ENCODE results near the gene KLHL29. TPM values are rescaled to one million over a fixed set of nuclear protein-coding genes. Genes with fewer than 3 reads are reported as not detected.

KLHL29 gene
- total RNA-seq, 1 donor from 2014 or later: 16.3 TPM

DNA sequence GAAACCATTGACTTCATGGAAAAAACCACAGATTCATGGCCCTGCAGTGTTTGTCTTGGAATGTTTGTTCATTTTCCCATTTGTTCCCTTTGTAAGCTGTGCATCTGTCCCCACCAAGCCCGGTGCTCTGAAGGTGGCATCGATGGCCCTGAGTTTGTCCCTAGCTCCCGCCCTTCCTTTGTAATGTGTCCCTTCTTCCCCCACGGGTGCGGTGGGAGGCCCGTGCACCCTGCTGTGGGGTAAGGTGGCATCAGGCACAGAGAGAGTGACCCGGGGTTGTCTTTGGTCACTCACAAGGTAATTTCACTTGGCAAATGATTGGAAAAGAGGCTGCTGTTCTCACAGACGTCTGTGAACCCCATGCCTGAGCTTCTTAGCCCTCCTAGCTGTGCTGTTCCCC is 28.7 kb downstream of the KLHL29 start:
- H3K36me3 ChIP-seq: no peaks in the 10 kb centered on the region
- no peak for DNase-seq (ENCODE audit: low spot score in 2 of 2)
- H3K27ac ChIP-seq: no peak overlapping the region
- TF ChIP-seq, protein P1, sequence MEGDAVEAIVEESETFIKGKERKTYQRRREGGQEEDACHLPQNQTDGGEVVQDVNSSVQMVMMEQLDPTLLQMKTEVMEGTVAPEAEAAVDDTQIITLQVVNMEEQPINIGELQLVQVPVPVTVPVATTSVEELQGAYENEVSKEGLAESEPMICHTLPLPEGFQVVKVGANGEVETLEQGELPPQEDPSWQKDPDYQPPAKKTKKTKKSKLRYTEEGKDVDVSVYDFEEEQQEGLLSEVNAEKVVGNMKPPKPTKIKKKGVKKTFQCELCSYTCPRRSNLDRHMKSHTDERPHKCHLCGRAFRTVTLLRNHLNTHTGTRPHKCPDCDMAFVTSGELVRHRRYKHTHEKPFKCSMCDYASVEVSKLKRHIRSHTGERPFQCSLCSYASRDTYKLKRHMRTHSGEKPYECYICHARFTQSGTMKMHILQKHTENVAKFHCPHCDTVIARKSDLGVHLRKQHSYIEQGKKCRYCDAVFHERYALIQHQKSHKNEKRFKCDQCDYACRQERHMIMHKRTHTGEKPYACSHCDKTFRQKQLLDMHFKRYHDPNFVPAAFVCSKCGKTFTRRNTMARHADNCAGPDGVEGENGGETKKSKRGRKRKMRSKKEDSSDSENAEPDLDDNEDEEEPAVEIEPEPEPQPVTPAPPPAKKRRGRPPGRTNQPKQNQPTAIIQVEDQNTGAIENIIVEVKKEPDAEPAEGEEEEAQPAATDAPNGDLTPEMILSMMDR (IDR thresholded peaks at IDR 0.05): no peak
- intact Hi-C loops (cut with DNase I): loop anchor here (5.0 kb wide), 1 partner anchor 84 kb away; no protein-coding TSS in a partner anchor
- no peaks in the 10 kb centered on the region for H3K9me3 ChIP-seq
- H3K4me1 ChIP-seq: peaks cover 5 to 20% of the 10 kb centered on the region in 2 donors
- no peak overlapping the region for H3K4me3 ChIP-seq
- H3K27me3 ChIP-seq: no peaks in the 10 kb centered on the region

DNA sequence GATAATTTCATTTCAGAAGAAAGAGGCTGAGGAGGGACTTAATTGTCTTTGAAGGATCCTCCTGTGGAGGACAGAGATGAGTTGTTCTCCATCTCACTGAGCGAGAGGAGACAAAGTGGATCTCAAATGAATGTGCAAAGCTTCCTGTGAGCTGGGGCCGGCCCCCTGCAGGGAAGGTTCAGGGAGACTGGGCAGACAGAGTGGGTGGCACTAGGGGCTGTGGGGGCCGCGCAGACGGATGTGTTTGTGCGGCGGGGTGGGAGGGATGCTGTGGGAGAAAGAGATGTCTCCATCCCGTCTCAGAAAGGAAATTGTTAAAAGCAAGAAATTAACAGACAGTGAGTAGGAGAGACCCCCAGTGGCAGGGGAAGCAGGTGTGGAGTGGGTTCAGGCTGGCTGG is 29.1 kb downstream of the KLHL29 start:
- Histone ChIP-seq H3K4me3 (no peak overlapping the region), H3K4me1 (peaks cover 5 to 20% of the 10 kb centered on the region in 2 donors), H3K9me3 (no peaks in the 10 kb centered on the region), H3K27ac (no peak overlapping the region), H3K27me3 (no peaks in the 10 kb centered on the region), H3K36me3 (no peaks in the 10 kb centered on the region)
- TF ChIP-seq, protein P1 (IDR thresholded peaks at IDR 0.05): no peak
- intact Hi-C loops (cut with DNase I): loop anchor here (5.0 kb wide), 1 partner anchor 83 kb away; no protein-coding TSS in a partner anchor
- no peak for DNase-seq (ENCODE audit: low spot score in 2 of 2)

DNA sequence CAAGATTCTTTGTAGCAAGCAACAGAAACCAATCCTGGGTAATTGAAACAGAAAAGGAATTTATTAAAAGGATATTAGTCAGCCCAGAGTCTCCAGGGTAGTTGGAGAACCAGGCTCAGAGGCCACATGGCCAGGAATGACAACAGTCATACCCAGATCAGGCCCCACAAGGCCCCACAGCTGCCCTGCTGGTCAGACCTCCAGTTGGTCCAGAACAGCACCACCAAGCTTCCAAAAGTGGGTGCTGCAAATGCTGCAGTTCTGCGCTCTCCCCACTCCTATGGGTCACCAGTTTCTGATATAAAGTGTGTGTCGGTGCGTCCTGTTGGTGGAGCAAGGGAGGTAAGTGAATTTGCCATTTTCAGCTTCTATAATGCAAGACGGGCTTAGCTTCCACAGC is 29.9 kb downstream of the KLHL29 start:
- intact Hi-C loops (cut with DNase I): loop anchor here (5.0 kb wide), 1 partner anchor 82 kb away; no protein-coding TSS in a partner anchor
- no peaks in the 10 kb centered on the region for H3K36me3 ChIP-seq
- no peak overlapping the region for H3K27ac ChIP-seq
- peak in 1 of 2 donors; percentile 57 for DNase-seq (ENCODE audit: low spot score in 2 of 2)
- no peaks in the 10 kb centered on the region for H3K9me3 ChIP-seq
- H3K27me3 ChIP-seq: no peaks in the 10 kb centered on the region
- no peak overlapping the region for H3K4me3 ChIP-seq
- peaks cover 5 to 20% of the 10 kb centered on the region in 2 donors for H3K4me1 ChIP-seq
- TF ChIP-seq, protein P1 (IDR thresholded peaks at IDR 0.05): no peak

DNA sequence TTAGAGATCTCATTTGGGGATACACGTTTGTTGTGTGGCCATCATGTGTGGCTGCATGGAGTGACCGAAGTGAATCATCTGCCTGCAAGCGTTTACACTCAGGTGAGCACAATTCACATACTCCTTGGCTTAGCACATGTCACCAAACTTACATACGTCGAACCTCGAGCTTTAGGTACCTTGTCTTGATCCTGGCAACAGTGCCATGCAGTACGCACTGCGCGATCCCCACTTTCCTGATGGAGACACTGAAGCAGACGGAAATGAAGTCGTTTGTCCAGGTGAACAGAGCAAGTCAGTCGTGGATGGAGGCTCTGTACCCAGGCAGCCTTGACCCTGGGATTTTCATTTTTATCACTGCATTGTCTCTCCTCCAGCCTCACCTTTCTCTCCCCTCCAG is 32.3 kb downstream of the KLHL29 start:
- Histone ChIP-seq H3K27ac (no peak overlapping the region), H3K4me3 (no peak overlapping the region), H3K4me1 (peaks cover 2 to 9% of the 10 kb centered on the region in 2 donors), H3K9me3 (no peaks in the 10 kb centered on the region), H3K36me3 (no peaks in the 10 kb centered on the region), H3K27me3 (no peaks in the 10 kb centered on the region)
- no peak for DNase-seq (ENCODE audit: low spot score in 2 of 2)
- intact Hi-C loops (cut with DNase I): no loop called here
- TF ChIP-seq, protein P1 (IDR thresholded peaks at IDR 0.05): no peak

DNA sequence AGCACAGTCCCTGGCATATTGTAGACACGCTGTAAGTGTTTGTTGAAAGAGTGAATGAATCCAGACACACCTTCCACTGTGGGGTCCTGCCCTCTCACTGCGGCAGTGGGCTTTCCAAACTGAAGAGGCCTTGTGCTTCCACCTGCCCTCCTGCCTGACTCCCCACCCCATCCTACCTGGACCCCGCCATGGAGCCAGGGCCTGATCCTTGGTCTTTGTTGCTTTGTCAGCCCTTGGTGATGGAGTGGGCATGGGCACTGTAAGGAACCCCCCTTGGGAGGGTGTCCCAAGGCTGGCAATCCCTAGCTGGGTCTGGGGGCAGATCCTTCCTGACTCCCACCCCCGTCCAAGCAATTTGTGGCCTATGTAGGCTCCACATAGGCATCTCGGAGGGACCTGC is 33.1 kb downstream of the KLHL29 start:
- H3K9me3 ChIP-seq: no peaks in the 10 kb centered on the region
- peak in 1 of 2 donors; percentile 58 for DNase-seq (ENCODE audit: low spot score in 2 of 2)
- H3K4me3 ChIP-seq: no peak overlapping the region
- no peaks in the 10 kb centered on the region for H3K36me3 ChIP-seq
- no peak overlapping the region for H3K27ac ChIP-seq
- H3K4me1 ChIP-seq: peaks cover 0 to 1% of the 10 kb centered on the region in 2 donors
- TF ChIP-seq, protein P1 (IDR thresholded peaks at IDR 0.05): no peak
- intact Hi-C loops (cut with DNase I): no loop called here
- no peaks in the 10 kb centered on the region for H3K27me3 ChIP-seq

DNA sequence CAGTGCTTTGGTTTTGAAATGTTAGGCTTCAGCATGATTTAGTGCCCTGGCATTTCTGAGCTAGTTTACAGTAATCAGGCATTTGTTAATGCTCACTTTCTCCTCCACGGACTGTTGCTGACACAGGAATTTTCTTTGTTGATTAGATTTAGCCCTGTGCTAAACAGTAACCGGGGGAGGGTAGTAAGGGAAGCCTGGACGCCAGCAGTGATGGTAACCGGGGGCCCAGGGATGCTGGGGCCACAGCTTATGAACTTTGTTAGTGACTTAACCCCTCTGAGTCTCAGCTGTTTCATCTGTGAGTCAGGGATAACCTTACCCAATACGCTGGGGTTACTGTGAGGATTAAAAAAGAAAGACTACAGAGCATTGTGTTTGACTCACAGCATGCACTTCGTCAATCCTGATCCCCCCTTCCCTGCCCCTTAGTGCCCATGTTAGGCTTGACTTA is 33.5 kb downstream of the KLHL29 start:
- TF ChIP-seq, protein P1 (IDR thresholded peaks at IDR 0.05): no peak
- Histone ChIP-seq H3K36me3 (no peaks in the 10 kb centered on the region), H3K9me3 (no peaks in the 10 kb centered on the region), H3K27me3 (no peaks in the 10 kb centered on the region), H3K27ac (no peak overlapping the region), H3K4me3 (no peak overlapping the region), H3K4me1 (no peaks in the 10 kb centered on the region)
- peak in 1 of 2 donors; percentile 58 for DNase-seq (ENCODE audit: low spot score in 2 of 2)
- intact Hi-C loops (cut with DNase I): no loop called here
